ENCODE measurements around the gene PRICKLE2.

PRICKLE2 gene

DNA sequence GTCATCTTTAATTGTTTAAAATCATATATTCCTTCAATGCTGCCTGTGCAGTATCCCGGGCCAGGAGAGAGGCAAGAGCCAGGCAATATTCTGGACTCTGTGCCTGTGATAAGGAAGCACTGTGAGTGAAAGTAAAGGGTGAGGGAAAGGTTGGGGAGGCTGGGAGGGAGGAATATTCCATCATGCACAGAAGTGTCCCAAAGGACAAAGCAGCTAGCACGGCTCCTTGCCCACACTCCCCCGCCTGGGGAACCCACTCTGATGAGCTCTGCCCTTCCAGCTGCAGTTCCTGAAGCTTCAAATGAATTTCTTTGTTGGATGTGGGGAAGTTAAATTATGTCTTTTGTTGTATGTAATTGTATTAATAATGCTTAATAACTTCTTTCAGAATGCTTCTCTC is 1.5 kb upstream of the PRICKLE2 start:
- Histone ChIP-seq H3K27me3 (ENCODE audit: control insufficient read depth, insufficient read depth, low read length) (no peaks in the 10 kb centered on the region), H3K4me1 (ENCODE audit: control insufficient read depth, insufficient read depth, low read length) (peaks cover 39% of the 10 kb centered on the region), H3K36me3 (ENCODE audit: control insufficient read depth, insufficient read depth, low read length) (no peaks in the 10 kb centered on the region), H3K4me3 (ENCODE audit: low read length) (no peak overlapping the region), H3K9ac (ENCODE audit: low read length) (no peak overlapping the region), H3K27ac (ENCODE audit: low read depth, low read length) (no peak overlapping the region)

- peak overlapping the region; percentile 57 for H3K4me3 ChIP-seq (ENCODE audit: low read length)
- H3K36me3 ChIP-seq (ENCODE audit: control insufficient read depth, insufficient read depth, low read length), result no peaks in the 10 kb centered on the region
- H3K27me3 ChIP-seq (ENCODE audit: control insufficient read depth, insufficient read depth, low read length), result no peaks in the 10 kb centered on the region
- no peak overlapping the region for H3K9ac ChIP-seq (ENCODE audit: low read length)
- peak overlapping the region; percentile 78 for H3K27ac ChIP-seq (ENCODE audit: low read depth, low read length)
- peaks cover 47% of the 10 kb centered on the region for H3K4me1 ChIP-seq (ENCODE audit: control insufficient read depth, insufficient read depth, low read length)
Measured at GRCh38 chr3:64225695-64226499, 631 bp upstream of the PRICKLE2 start.

DNA sequence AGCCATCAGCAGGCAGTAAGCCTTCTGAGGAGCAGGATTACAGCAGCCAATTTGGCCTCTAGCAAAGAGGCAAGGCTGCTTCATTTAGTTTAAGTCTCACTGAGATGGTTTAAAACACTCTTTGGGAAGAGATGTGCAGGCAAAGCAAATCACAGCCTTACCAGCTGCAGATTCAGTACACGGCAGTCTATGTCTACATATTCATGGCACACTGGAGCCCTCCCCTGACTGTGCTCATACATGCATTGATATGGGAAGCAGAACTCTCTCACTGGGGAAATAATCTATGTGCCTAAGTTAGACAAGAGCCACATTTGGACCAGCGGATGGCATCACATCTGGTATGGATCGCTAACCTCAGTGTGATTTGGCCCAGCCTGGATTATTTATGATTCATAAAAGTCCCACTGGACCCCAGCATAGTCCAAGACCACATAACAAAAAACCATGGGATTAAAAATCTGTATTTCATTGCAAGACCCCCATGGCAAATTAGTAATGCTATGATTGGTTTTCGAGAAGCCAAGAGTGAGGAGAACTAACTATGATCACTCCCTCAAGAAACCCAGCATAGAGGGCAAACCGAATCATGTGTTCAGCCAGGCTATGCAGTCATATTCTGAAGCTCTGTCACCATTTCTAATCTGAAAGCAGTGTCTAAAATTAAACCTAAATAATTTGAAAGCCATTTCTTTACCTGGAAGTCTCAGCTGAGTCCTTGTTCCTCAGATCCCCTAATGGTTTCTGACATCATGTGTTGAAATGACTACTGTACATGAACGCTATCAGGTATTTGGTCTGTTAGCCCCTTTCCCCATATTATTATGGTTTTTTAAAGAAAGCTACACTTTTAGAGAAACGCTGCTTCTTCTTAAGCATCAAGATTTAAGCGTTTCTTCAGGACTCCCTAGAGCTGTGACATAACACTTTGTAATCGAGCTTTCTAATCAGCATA is 1.2 kb downstream of the PRICKLE2 start:
- Histone ChIP-seq H3K9ac (ENCODE audit: low read length) (peak overlapping the region; percentile 16), H3K4me3 (ENCODE audit: low read length) (peak overlapping the region; percentile 57), H3K27ac (ENCODE audit: low read depth, low read length) (peak overlapping the region; percentile 78), H3K27me3 (ENCODE audit: control insufficient read depth, insufficient read depth, low read length) (no peaks in the 10 kb centered on the region), H3K4me1 (ENCODE audit: control insufficient read depth, insufficient read depth, low read length) (peaks cover 65% of the 10 kb centered on the region), H3K36me3 (ENCODE audit: control insufficient read depth, insufficient read depth, low read length) (no peaks in the 10 kb centered on the region)

GRCh38 chr3:64222501-64223111 is 2.7 kb downstream of the PRICKLE2 start:
- Histone ChIP-seq H3K36me3 (ENCODE audit: control insufficient read depth, insufficient read depth, low read length) (no peaks in the 10 kb centered on the region), H3K27me3 (ENCODE audit: control insufficient read depth, insufficient read depth, low read length) (no peaks in the 10 kb centered on the region), H3K4me1 (ENCODE audit: control insufficient read depth, insufficient read depth, low read length) (peaks cover 70% of the 10 kb centered on the region), H3K9ac (ENCODE audit: low read length) (no peak overlapping the region), H3K27ac (ENCODE audit: low read depth, low read length) (peak overlapping the region; percentile 39), H3K4me3 (ENCODE audit: low read length) (no peak overlapping the region)

DNA sequence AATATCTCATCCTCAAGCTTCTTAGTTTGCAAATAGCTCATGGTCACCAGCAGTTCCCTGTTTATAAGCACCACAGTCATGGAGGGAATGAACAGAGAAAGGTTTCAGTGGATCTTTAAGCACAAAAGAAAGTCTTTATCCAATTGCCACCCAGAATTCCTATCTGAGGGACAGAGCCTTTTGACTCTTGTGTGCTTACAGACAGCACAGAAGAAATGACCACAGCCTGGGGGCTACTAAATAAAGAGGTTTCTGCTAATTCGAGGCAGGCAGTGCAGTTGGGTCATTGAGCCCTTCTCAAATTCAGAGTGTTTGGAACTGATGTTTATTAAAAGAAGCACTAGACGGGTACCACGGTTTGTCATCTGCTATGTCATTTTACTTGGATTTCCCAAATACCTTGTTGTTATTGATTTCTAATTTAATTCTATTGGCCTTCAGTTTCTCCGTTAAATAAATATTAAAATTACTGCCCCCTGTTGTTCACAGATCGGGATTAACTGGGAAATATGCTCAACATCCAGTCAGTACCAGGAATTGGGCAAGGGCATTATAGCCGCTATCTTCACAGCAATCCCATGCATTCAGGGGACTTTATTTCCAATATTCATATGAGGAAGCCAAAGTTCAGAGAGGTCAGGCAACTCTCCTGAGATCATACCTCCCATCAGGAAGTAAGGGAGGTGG is 3.6 kb downstream of the PRICKLE2 start:
- H3K9ac ChIP-seq (ENCODE audit: low read length), result no peak overlapping the region
- H3K27me3 ChIP-seq (ENCODE audit: control insufficient read depth, insufficient read depth, low read length), result no peaks in the 10 kb centered on the region
- no peak overlapping the region for H3K4me3 ChIP-seq (ENCODE audit: low read length)
- H3K27ac ChIP-seq (ENCODE audit: low read depth, low read length), result peak overlapping the region; percentile 39
- H3K36me3 ChIP-seq (ENCODE audit: control insufficient read depth, insufficient read depth, low read length), result no peaks in the 10 kb centered on the region
- peaks cover 77% of the 10 kb centered on the region for H3K4me1 ChIP-seq (ENCODE audit: control insufficient read depth, insufficient read depth, low read length)

DNA sequence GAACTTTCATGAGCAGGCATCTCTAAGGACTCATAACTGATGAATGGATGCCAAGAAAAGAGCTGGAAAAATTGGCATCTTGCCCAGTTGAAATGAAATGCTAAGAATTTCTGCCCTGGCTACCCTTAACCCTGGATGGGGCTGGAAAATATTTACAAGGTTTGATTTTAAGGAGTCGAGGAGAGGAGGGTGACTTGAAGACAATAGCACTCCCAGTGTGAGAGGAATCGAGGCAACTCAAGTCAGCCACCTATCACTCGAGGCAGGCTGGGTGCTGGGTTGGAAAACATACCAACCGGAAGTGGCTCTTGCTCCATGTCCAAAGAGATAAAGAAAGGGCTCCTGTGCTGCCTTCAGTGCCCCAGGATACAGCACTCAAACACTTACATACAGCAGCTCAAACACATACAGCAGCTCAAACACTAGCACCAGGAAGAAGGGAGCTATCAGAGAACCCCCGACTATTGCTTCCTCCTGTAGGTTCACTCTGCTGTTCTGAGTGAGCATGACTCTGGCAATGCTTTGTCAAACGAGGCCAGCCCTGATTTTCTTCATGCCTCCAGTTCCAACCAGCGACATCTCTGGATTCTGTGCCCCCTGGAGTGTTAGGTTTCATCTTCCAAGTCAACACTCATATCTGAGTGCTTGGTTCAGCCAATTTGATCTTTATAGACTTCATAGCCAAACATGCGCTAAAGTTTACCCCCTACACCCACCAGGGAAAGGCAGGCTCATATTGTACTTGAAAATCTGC is 4.9 kb downstream of the PRICKLE2 start:
- no peaks in the 10 kb centered on the region for H3K27me3 ChIP-seq (ENCODE audit: control insufficient read depth, insufficient read depth, low read length)
- no peak overlapping the region for H3K9ac ChIP-seq (ENCODE audit: low read length)
- H3K4me1 ChIP-seq (ENCODE audit: control insufficient read depth, insufficient read depth, low read length), result peaks cover 78% of the 10 kb centered on the region
- peak overlapping the region; percentile 21 for H3K27ac ChIP-seq (ENCODE audit: low read depth, low read length)
- no peaks in the 10 kb centered on the region for H3K36me3 ChIP-seq (ENCODE audit: control insufficient read depth, insufficient read depth, low read length)
- H3K4me3 ChIP-seq (ENCODE audit: low read length), result no peak overlapping the region

- Histone ChIP-seq H3K27me3 (ENCODE audit: control insufficient read depth, insufficient read depth, low read length) (no peaks in the 10 kb centered on the region), H3K27ac (ENCODE audit: low read depth, low read length) (peak overlapping the region; percentile 56), H3K4me1 (ENCODE audit: control insufficient read depth, insufficient read depth, low read length) (peaks cover 76% of the 10 kb centered on the region), H3K9ac (ENCODE audit: low read length) (no peak overlapping the region), H3K36me3 (ENCODE audit: control insufficient read depth, insufficient read depth, low read length) (no peaks in the 10 kb centered on the region), H3K4me3 (ENCODE audit: low read length) (no peak overlapping the region)
Measured at GRCh38 chr3:64218746-64219145, 6.5 kb downstream of the PRICKLE2 start.

GRCh38 chr3:64218329-64218728 is 6.9 kb downstream of the PRICKLE2 start:
- Histone ChIP-seq H3K4me3 (ENCODE audit: low read length) (no peak overlapping the region), H3K27ac (ENCODE audit: low read depth, low read length) (no peak overlapping the region), H3K36me3 (ENCODE audit: control insufficient read depth, insufficient read depth, low read length) (no peaks in the 10 kb centered on the region), H3K4me1 (ENCODE audit: control insufficient read depth, insufficient read depth, low read length) (peaks cover 76% of the 10 kb centered on the region), H3K27me3 (ENCODE audit: control insufficient read depth, insufficient read depth, low read length) (no peaks in the 10 kb centered on the region), H3K9ac (ENCODE audit: low read length) (no peak overlapping the region)

- Histone ChIP-seq H3K4me3 (ENCODE audit: low read length) (no peak overlapping the region), H3K4me1 (ENCODE audit: control insufficient read depth, insufficient read depth, low read length) (peaks cover 75% of the 10 kb centered on the region), H3K36me3 (ENCODE audit: control insufficient read depth, insufficient read depth, low read length) (no peaks in the 10 kb centered on the region), H3K9ac (ENCODE audit: low read length) (no peak overlapping the region), H3K27ac (ENCODE audit: low read depth, low read length) (peak overlapping the region; percentile 77), H3K27me3 (ENCODE audit: control insufficient read depth, insufficient read depth, low read length) (no peaks in the 10 kb centered on the region)
Measured at GRCh38 chr3:64216274-64217147, 8.8 kb downstream of the PRICKLE2 start.

GRCh38 chr3:64215559-64215958 is 9.7 kb downstream of the PRICKLE2 start:
- H3K27me3 ChIP-seq (ENCODE audit: control insufficient read depth, insufficient read depth, low read length), result no peaks in the 10 kb centered on the region
- no peak overlapping the region for H3K9ac ChIP-seq (ENCODE audit: low read length)
- peak overlapping the region; percentile 77 for H3K27ac ChIP-seq (ENCODE audit: low read depth, low read length)
- H3K4me1 ChIP-seq (ENCODE audit: control insufficient read depth, insufficient read depth, low read length), result peaks cover 73% of the 10 kb centered on the region
- no peak overlapping the region for H3K4me3 ChIP-seq (ENCODE audit: low read length)
- no peaks in the 10 kb centered on the region for H3K36me3 ChIP-seq (ENCODE audit: control insufficient read depth, insufficient read depth, low read length)

- no peak overlapping the region for H3K4me3 ChIP-seq (ENCODE audit: low read length)
- H3K27ac ChIP-seq (ENCODE audit: low read depth, low read length), result peak overlapping the region; percentile 83
- no peak overlapping the region for H3K9ac ChIP-seq (ENCODE audit: low read length)
- H3K27me3 ChIP-seq (ENCODE audit: control insufficient read depth, insufficient read depth, low read length), result no peaks in the 10 kb centered on the region
- H3K4me1 ChIP-seq (ENCODE audit: control insufficient read depth, insufficient read depth, low read length), result peaks cover 73% of the 10 kb centered on the region
- no peaks in the 10 kb centered on the region for H3K36me3 ChIP-seq (ENCODE audit: control insufficient read depth, insufficient read depth, low read length)
Measured at GRCh38 chr3:64215103-64215502, 10.2 kb downstream of the PRICKLE2 start.
